ENCODE data around the gene RANGRF. TPM values are rescaled to one million over a fixed set of nuclear protein-coding genes. Genes with fewer than 3 reads are reported as not detected.

RANGRF gene
- total RNA-seq, 4 donors from 2014 or later = 26.5 to 43.6 (median 34.4) TPM

DNA sequence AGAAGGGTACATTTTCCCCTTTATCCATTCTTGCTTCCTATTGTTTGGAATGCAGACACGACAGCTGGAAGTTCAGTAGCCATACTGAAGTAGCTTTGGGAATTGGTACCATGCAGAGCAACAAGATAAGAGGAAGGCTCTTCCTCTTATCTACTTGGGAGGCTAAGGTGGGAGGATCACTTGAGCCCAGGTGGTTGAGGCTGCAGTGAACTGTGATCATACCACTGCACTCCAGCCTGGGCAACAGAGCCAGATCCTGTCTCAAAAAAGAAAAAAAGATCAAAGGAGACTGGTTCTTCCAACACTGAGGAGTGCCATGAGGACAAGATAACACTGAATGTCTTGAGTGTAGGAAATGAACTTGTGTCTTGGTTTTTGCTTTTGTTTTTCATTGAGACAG, 16.0 kb upstream of the RANGRF start:
- Histone ChIP-seq H3K9me3 (no peaks in the 10 kb centered on the region), H3K27me3 (no peaks in the 10 kb centered on the region), H3K4me3 (no peak overlapping the region), H3K4me1 (no peaks in the 10 kb centered on the region), H3K27ac (replicated peaks in 1 of 4) (no peak overlapping the region), H3K36me3 (peaks cover 7 to 33% (median 21%) of the 10 kb centered on the region in 4 donors)
- intact Hi-C loops (cut with DNase I) = no loop called here
- 83% methylated on average over 1 of the region's 1 CpG for WGBS
- TF ChIP-seq POLR2AphosphoS5 (IDR thresholded peaks at IDR 0.05) (no peak), POLR2A (IDR thresholded peaks at IDR 0.05; ENCODE audit: low read depth) (no peak), EP300 (IDR thresholded peaks at IDR 0.05) (no peak)
- TF ChIP-seq, protein P1, sequence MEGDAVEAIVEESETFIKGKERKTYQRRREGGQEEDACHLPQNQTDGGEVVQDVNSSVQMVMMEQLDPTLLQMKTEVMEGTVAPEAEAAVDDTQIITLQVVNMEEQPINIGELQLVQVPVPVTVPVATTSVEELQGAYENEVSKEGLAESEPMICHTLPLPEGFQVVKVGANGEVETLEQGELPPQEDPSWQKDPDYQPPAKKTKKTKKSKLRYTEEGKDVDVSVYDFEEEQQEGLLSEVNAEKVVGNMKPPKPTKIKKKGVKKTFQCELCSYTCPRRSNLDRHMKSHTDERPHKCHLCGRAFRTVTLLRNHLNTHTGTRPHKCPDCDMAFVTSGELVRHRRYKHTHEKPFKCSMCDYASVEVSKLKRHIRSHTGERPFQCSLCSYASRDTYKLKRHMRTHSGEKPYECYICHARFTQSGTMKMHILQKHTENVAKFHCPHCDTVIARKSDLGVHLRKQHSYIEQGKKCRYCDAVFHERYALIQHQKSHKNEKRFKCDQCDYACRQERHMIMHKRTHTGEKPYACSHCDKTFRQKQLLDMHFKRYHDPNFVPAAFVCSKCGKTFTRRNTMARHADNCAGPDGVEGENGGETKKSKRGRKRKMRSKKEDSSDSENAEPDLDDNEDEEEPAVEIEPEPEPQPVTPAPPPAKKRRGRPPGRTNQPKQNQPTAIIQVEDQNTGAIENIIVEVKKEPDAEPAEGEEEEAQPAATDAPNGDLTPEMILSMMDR (IDR thresholded peaks at IDR 0.05) = no peak
- no peak for DNase-seq (ENCODE audit: extremely low spot score)

GRCh38 chr17:8273884-8274444, 14.5 kb upstream of the RANGRF start:
- DNase-seq (ENCODE audit: extremely low spot score) = no peak
- H3K4me1 ChIP-seq = no peaks in the 10 kb centered on the region
- intact Hi-C loops (cut with DNase I) = no loop called here
- H3K27me3 ChIP-seq = no peaks in the 10 kb centered on the region
- H3K27ac ChIP-seq (replicated peaks in 1 of 4) = no peak overlapping the region
- H3K9me3 ChIP-seq = no peaks in the 10 kb centered on the region
- no peak overlapping the region for H3K4me3 ChIP-seq
- H3K36me3 ChIP-seq = peaks cover 6 to 23% (median 12%) of the 10 kb centered on the region in 4 donors
- TF ChIP-seq, protein P1 (IDR thresholded peaks at IDR 0.05) = no peak
- TF ChIP-seq POLR2AphosphoS5 (IDR thresholded peaks at IDR 0.05) (no peak), EP300 (IDR thresholded peaks at IDR 0.05) (no peak), POLR2A (IDR thresholded peaks at IDR 0.05; ENCODE audit: low read depth) (no peak)
- WGBS = 95% methylated on average over 4 of the region's 4 CpGs

DNA sequence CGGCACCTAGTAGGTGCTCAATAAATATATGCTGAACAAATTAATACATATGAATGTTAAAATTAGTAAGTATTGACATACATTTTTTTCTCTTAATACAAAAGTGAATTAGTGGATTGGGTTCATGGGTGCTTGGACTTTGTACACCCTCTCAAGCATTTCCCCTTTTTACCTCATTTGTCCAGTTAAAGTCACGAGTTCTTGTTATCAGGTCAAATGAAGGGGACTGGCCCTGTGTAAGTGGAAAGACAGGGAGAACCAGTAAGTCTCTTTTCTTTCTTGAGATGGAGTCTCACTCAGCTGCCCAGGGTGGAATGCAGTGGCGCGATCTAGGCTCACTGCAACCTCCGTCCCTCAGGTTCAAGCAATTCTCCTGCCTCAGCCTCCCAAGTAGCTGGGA, 13.7 kb upstream of the RANGRF start:
- H3K27ac ChIP-seq (replicated peaks in 1 of 4) = no peak overlapping the region
- no peaks in the 10 kb centered on the region for H3K4me1 ChIP-seq
- intact Hi-C loops (cut with DNase I) = no loop called here
- H3K36me3 ChIP-seq = peaks cover 0 to 16% (median 4%) of the 10 kb centered on the region in 4 donors
- no peak overlapping the region for H3K4me3 ChIP-seq
- no peaks in the 10 kb centered on the region for H3K9me3 ChIP-seq
- 97% methylated on average over 5 of the region's 5 CpGs for WGBS
- TF ChIP-seq, protein P1 (IDR thresholded peaks at IDR 0.05) = no peak
- TF ChIP-seq EP300 (IDR thresholded peaks at IDR 0.05) (no peak), POLR2A (IDR thresholded peaks at IDR 0.05; ENCODE audit: low read depth) (no peak)
- no peak for DNase-seq (ENCODE audit: extremely low spot score)
- H3K27me3 ChIP-seq = no peaks in the 10 kb centered on the region

DNA sequence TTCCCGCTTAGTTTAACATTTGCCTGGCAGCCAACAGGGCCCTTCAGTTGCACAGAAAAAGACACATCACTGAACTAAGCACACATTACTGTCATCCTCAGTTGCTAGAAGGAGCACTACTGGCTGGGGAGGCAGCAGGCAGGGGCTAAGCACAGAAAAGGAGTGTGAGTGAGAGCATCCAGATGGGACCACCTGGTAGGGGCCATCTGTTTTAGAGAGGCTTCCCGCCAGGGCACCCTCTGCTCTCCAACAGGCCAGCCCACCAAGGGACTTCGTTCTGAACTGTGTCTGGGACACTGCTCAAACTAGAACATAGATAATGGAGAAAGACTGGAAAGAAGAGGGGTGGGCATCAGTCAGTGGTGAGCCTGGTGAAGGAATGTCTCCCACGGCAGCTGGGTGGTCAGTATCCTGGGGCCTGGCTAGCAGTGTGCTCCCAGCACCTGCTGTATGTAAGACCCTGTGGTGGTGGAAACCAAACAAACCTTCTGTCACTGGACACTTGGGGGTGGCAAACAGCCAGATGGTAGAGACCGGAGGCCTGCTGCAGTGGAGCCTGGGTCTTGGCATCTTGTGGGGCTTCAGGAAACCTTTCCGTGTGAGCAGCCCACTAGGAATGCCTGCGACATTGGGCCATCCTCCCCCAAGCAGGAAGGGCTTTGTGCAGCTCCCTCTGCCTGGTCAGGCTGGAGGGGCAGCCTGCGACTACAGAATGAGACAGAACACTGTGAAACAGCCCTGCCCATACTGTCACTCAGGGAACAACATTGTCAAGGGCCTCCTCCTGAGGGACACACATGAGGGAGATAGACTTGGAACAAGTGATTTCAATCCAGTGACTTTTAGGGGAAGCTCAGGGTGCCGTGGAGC, 12.8 kb upstream of the RANGRF start:
- 74% methylated on average over 8 of the region's 9 CpGs for WGBS

More for the DNA sequence above, 12.8 kb upstream of the RANGRF start:
- no peaks in the 10 kb centered on the region for H3K27me3 ChIP-seq
- TF ChIP-seq POLR2AphosphoS5 (IDR thresholded peaks at IDR 0.05) (no peak), POLR2A (IDR thresholded peaks at IDR 0.05; ENCODE audit: low read depth) (no peak), EP300 (IDR thresholded peaks at IDR 0.05) (no peak)
- TF ChIP-seq, protein P1 (IDR thresholded peaks at IDR 0.05) = no peak
- H3K36me3 ChIP-seq = peaks cover 0 to 7% (median 0%) of the 10 kb centered on the region in 4 donors
- no peak overlapping the region for H3K4me3 ChIP-seq
- intact Hi-C loops (cut with DNase I) = no loop called here
- DNase-seq (ENCODE audit: extremely low spot score) = no peak
- H3K27ac ChIP-seq (replicated peaks in 1 of 4) = no peak overlapping the region
- no peaks in the 10 kb centered on the region for H3K4me1 ChIP-seq
- H3K9me3 ChIP-seq = no peaks in the 10 kb centered on the region
